Vagina (tissue), 2 donors: Measurements from ENCODE around the gene AMZ2.

Source experiments
- POLR2A ChIP-seq, 2 donors: fragments of 450-650 bp; IDR thresholded peaks; one replicate each; pipeline ENCODE4 v1.6.1; 2017; ENCODE audit warnings: antibody characterized with exemption in 2 of 2, mild to moderate bottlenecking in 2 of 2, moderate library complexity in 2 of 2
- POLR2AphosphoS5 ChIP-seq, 2 donors: sonication (generic); formaldehyde crosslinking; IDR thresholded peaks; one replicate each; pipeline ENCODE4 v1.9.0; 2017; ENCODE audit warnings: antibody characterized with exemption in 2 of 2, mild to moderate bottlenecking in 2 of 2, low read depth in 1 of 2; ENCODE audit not compliant: insufficient read depth in 1 of 2
- TF ChIP-seq, protein P1 (sequence below), 3 experiments: fragments of 450-650 bp in 2 of 3; fragments of 200-600 bp in 1 of 3; sonication (generic) in 1 of 3; IDR thresholded peaks; one replicate each; pipeline ENCODE4 v1.5.1; 2017 to 2019; ENCODE audit warnings: antibody characterized with exemption in 3 of 3, mild to moderate bottlenecking in 2 of 3, moderate library complexity in 2 of 3

DNA sequence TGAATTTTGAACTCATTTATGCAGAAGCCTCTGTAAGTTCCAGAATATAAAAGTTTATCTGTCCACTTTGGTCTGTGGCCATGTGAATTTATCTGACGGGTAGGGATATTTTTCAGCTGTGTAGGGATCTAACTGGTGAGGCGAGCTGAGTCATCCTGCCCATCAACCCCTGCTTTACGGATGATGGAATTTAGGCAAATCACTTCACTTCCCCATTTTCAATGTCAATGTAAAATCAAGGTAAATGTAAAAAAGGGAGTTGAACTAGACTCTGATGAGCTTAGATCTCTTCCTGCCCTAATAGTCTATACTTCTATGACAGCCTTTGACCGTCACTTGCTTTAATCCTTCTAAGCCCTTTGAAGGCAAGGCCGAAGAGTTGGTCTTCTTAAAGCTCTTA lies 40.5 kb downstream of the AMZ2 start:
- TF ChIP-seq POLR2A (IDR thresholded peaks at IDR 0.05) (no peak), POLR2AphosphoS5 (IDR thresholded peaks at IDR 0.05; ENCODE audit: insufficient read depth in 1 of 2, low read depth in 1 of 2) (no peak)
- TF ChIP-seq, protein P1, sequence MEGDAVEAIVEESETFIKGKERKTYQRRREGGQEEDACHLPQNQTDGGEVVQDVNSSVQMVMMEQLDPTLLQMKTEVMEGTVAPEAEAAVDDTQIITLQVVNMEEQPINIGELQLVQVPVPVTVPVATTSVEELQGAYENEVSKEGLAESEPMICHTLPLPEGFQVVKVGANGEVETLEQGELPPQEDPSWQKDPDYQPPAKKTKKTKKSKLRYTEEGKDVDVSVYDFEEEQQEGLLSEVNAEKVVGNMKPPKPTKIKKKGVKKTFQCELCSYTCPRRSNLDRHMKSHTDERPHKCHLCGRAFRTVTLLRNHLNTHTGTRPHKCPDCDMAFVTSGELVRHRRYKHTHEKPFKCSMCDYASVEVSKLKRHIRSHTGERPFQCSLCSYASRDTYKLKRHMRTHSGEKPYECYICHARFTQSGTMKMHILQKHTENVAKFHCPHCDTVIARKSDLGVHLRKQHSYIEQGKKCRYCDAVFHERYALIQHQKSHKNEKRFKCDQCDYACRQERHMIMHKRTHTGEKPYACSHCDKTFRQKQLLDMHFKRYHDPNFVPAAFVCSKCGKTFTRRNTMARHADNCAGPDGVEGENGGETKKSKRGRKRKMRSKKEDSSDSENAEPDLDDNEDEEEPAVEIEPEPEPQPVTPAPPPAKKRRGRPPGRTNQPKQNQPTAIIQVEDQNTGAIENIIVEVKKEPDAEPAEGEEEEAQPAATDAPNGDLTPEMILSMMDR (IDR thresholded peaks at IDR 0.05): no peak
